COR-L47 (cell line): ENCODE data around the gene RPTOR.

ENCODE experiments used
- DNase-seq: peaks from one replicate; lab custom pipeline; 2025; lab: John Stamatoyannopoulos, UW

Gene RPTOR

DNA sequence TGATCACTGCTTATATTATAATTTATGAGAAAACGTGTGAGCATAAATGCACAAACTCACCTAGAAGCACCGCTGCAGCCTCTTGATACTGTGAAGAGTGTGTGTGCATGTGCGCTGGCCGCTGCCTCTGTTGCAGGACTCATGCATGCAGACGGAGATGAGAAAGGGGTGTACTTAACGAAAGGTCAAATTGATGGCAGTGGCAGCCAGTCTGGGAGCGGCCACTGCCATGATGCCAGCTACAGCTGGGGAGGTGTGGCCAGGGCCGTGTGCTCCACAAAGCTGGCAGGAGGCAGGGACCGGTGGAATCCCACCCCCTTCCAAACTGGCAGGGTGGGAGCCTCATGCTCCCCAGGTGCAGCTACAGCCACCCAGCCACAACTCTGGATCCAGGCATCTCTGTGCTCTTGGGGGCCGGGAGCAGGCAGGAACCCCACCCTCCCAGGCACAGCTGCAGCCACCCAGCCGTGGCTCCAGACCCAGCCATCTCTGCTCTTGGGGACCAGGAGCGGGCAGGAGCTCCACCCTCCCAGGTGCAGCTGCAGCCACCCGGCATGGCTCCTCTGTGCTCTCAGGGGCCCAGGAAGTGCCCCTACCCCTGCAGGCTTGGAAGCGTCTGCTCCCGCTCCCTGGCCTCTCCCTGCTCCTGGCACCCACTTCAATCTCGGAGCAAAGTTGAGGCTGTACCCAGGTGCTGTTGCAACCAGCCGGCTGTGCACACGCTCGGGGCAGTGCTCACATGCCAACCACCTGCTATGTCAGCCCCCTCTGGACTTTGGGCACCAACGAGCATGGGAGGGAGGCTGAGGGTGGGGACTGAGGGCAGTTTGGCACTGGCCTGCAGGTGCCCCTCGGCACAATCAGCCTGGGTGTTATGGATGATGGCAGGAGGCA, 369.5 kb downstream of the RPTOR start:
- no peak for DNase-seq

DNA sequence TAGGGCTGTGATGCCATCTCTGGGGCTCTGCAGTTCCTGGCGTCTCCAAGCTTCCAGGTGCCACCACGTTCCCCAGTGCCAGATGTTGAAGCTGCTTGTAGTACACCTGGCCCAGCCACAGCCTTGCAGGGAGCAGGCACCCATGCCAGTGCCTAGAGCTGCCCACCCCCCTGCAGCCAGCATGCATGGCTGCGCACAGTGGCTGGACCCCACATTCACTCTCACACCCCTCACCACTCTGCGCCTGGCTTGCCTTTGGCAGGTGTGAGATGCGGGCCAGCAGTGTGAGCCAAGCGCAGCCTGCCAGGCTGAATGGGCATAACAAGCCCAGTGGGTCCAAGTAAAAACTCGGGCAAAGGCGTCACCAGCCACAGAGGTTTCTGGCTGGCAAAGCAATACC, 371.6 kb downstream of the RPTOR start:
- DNase-seq = no peak

DNA sequence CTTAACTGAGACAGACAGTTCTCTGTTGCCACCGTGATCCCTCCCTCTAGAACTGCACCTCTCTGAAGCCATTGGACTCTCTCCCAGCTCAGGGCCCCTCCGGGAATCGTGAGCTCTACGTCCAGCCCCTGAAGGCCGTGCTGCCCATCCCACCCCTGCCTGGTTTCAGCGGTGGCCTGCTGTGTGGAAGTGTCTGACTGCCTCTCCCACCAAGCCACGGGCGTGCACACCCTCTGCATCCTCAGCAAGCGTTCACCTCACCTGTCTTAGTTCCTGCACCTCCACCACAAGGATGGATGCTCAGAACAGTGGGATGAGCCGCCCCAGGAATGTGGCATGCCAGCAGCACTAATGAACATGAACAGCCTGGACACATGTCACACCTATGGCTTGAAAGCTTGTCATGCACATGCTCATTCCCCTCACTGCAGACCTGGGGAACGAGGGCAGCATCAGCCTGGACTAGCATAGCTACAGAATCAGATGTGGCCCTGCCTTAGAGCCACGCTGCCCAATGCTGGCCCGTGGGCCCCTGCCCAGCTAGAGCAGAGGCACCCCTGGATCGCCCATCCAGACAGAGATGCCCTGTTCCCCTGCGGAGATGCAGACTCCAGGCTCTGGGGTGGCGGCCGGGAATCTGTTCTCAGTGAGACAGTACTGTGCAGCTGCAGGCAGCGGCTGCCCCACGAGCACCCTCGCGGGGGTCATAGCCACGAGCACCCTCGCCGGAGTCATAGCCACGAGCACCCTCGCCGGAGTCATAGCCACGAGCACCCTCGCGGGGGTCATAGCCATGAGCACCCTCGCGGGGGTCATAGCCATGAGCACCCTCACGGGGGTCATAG, 373.3 kb downstream of the RPTOR start:
- no peak for DNase-seq

DNA sequence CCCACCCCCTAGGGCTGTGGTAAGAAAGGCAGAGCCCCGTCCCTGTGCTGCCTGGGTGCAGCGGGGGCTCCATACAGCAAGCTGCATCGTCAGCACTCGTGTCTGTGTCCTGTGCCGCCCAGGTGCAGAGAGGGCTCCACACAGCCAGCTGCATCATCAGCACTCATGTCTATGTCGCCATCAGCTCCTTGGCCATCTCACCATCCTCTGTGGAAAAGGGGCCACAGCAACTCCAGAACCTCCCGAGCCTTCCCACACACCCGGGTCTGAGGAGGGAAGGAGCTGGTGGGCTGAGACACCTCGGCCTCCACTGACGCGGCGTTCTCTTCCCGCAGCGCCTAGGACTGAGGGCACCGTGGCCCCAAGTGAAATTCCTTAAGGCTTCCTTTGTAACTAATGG, 374.1 kb downstream of the RPTOR start:
- no peak for DNase-seq

DNA sequence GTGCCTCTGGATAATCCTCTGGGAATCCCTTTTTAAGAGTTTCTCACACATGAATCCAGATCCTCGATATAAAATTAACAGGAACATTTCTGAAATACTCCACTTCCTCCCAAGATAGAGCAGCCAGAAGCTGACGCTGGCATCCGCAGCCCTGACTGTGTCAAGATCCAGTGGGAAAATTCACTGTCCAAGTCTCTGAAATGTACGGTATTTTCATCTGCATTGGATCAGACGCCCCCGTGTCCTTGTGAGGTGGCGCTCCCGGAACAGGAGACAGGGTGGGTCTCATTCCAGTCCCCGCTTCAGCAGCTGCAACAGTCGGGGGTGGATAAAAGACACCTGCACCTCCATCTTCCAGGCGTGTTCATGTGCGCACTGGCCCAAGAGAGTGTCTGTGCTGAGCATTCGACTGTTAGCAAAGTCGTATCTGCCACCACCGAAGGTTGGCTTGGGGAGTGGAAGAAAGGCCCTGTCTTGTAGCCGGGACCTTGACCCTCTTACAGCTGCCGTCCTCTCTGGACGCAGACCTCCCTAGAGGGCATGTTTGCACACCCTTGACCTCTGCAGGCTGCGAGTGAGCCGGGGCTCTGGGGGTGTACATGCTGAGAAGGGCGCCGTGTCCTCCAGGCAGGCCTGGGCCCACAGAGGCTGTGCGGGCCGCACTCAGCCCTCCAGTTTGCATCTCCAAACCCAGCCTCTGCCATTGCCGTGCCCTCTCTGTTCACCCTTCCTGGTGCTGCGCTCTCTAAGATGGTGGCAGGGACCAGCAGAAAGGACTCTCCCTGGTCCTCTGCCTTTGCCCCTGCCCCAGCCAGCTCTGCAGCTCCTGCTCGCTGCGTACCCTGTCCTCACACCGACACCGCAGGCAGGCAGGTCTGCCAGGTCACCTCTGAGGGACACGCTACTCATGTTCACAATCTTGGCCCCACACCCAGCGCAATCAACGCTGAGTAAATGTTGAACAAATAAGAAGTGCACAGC, 375.0 kb downstream of the RPTOR start:
- no peak for DNase-seq

DNA sequence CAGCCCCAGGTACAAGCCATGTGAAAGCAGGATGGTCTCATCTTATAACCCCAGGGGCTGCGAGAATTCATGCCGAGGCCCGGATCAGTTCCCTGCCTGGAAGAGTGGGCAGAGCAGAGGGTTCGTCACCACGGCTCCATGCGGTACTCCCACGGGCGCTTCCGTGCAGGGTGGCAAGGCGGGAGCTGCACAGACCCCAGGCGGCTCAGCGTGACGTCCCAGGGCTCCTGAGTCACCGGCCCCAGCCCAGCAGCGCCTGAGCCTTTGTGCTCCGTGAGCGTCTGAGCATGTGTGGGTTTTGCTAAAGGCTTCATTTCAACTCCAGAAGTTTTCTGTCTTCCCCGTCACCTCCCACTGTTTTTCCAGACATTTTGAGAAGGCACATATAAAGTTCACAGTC, 375.8 kb downstream of the RPTOR start:
- DNase-seq = no peak

DNA sequence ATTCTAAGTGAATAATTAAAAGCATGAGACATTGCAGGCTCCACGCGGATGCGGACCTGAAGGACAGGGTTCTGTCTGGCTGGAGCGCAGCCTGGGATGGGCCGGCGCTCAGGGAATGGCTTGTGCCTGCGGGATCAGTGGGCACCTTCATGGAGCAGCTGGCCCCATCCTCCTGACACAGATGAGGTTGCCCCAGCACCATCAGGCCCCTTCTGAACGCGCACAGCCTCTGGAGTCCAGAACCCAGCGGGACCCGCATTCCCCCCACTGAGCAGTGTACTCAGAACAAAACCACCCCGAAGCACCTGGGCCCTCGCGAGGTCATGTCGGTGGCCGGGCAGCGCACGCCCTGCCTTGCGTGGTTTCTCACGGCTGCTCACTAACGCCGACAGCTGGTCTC, 376.5 kb downstream of the RPTOR start:
- no peak for DNase-seq

DNA sequence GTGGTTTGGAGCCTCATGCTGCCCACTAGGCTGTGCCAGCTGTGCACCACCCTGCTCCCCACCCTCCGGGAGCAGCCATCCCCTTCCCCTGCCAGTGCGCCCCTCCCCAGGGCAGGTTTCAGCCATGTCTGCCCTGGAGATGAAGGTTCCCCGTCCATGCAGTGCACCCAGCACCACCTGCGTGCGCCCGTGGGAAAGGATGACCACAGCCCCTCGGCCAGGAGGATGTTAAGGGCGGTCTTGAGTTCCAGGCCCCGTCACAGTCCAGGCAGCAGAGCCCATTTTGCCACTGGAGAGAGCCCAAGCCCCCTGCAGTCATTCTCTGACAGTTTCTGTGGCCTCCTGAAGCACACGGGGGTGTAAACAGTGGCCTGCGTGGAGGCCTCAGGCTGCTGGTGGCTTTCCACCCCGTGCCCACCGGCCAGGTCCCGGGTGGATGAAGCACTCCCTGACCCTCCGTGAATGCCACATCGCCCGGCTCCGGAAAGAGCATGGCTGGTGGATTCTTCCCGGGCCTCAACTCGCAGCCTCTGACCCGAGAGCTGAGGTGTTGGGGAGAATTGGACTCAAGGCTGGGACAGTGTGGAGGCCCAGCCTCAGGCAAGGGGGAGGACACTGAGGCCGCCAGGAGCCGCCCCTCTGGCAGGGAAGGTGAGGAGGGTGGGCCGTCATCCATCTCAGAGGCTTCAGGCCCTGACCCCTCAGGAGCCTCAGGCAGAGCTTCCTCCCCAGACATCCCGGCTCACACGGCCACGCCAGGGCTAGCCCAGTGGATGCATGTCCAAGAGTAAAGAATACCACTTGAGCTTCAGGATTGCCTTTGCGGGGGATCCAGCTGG, 377.3 kb downstream of the RPTOR start:
- no peak for DNase-seq

DNA sequence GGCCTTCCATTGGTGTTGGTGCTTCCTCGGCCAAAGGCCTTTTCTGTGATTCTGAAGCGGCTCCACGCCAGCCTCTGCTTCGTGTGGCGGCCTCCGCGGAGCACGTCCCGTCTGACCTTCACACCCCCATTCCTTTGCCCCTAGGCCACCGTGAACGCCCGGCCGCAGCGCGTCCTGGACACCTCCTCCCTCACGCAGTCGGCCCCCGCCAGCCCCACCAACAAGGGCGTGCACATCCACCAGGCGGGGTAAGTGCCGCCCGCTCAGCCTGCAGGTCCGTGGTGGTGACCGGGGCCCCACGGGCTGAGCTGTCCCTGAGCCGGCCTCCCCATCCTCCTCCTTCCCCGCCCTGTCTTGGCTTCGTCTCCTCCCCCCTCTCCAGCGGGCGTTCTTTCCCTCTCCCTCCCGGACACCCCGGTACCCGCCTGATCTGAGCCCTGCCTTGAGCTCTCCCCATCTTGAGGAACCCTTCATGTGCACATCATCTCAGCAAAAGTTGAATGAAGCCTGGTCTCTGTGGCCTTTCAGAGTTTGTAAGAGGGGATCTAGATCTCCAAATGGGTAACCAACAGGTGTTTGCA, 378.0 kb downstream of the RPTOR start:
- DNase-seq = no peak

DNA sequence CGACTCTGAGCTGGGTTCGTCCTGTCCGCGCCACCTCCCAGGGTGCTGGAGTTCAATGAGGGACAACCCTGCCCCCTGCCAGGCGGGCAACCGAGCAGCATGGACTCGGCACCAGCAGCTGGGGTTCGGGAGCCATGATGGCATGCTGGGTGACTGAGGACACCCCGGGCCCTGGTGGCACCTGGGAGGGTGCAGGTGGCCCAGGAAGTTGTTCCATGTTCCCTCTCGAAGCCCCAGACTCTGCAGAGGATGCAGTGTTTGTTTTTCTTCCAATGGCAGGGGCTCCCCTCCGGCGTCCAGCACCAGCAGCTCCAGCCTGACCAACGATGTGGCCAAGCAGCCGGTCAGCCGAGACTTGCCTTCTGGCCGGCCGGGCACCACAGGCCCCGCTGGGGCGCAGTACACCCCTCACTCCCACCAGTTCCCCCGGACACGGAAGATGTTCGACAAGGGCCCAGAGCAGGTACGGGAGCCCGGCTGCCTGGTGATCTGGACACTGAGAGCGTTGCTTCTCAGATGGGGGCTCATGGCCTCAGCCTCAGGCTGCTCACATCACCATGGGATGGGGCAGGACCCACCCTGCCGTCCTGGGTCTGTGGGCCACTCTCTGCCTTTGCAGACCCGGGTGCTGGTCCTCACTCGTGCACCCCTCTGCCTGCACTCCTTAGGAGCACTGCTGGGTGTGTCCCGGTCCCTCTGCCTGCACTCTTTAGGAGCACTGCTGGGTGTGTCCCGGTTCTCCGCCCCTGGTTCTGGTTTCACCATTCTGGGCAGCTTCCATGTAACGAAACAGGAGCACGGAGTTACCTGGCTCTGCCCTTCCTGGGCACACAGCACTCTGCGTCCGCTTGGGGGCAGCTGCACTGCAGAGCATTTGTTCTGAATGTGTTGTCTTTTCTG, 378.8 kb downstream of the RPTOR start:
- no peak for DNase-seq

DNA sequence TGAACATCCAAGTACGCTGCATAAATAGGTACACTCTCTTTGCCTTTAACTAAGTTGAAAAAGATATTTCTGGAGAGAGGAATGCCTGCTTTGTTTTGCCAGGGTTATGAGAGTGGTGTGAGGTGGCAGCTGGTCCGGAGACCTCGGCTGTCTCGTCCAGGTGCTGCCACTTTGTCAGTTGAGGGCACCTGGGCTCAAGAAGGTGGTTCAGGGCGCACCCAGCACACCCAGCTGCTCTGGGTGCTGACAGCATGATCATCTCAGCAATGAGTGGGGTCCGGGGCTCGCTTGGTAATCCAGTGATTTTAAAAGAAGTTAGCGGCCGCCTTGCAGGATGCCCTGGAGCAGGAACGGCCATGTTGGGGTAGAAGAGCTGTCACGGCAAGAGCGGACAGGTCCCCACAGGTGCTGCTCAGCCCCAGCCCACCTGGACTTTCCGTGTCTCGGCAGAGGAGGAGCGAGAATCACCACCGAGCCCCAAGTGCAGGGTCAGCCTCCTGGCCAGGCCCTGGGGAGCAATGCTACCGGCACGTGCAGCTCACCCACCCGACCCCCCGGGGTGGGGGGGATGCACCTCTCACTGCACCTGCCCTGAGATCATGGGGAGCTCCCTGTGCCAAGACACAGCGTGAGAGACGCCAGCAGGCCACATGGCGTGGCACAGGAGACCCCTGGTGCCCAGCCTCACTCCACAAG, 379.6 kb downstream of the RPTOR start:
- no peak for DNase-seq

DNA sequence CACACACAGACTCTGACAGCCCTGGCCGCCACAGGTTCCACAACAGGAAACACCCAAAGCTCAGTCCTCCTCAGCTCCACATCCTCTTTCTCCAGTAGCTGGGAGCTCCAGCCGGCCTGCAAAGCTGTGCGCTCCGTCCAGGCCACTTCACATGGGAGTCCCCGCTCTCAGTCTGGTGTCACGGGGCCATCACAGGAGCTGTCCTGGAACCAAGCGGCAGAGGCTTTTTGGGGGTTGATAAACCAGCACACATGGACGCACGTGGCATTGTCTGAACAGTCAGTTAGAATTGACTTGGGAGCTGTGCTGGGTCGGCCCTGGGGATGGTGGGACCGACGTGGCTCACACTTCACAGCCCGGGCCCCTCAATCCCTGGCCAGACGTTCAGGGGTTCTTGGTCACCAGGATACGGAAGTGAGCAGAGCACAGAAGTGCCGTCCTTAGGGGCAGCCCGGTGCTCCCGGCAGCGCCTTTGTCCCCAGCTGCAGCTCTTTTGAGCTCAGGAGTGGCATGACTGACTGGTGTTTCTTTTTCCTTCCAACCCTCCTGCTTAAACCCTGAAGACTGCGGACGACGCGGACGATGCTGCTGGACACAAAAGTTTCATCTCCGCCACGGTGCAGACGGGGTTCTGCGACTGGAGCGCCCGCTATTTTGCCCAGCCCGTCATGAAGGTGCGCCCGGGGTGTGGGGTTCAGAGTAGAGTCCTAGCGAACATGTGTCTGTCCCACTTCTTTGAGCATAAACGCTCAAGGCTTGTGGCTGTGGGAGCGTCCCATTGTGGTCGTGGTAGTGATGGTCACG, 380.4 kb downstream of the RPTOR start:
- no peak for DNase-seq

DNA sequence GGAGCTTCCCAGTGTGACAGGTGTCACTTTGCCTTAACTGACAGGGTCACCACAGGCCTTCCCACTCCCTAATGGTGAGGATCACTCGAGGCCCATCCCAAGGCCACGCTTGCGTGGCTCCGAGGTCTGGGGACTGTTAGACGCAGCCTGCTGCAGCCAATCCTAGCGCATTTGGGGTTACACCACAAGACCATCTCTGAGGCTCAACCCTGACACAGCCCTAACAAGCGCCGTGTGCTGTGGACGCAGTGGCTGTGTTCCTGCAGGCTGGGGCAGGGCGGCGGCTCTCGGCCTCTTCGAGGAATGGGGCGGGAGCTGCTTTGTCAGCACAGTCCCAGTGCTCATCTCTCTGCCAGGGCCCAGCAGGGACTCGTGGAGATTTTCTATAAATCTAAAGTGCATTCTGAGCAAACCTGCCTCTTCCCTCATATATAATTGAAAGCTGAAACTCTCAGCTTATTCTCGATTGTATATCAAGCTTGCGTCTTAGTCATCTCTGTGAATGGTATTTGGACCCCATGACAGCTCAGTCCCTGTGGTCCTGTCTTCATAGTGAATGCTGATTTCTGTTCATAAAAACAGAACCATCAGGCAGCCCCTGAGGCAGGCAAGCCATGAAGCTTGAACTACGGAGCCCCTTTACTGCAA, 381.2 kb downstream of the RPTOR start:
- DNase-seq = no peak

DNA sequence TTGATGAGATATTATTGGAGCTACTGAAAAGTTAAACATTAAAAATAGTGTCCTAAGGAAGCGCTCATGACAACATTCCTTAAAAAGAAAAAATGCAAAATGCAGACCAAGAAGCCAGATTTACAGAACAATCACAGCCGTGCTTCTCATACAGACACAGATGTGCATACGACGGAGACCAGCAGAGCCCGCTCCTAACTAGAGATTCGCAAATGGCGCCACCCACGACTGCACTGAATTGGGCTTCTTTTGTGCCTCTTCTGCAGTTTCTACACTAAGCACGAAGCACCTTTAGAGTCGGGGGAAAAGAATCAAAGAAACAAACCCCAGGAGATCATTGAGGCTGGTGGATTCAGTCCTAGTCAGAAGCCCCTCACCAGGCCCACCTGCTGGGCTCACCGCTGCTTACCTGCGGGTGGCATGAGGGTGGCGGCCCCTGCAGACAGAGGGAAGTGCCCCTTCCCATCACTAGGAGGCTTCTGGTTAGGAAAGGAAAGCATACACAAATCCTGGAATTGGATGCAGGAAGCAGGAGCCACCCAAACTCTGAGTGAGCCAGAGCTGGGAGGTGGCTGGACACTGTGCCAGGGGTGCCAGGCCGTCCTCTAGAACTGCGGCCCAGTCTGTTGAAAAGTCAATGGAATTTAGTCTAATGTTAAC, 382.1 kb downstream of the RPTOR start:
- DNase-seq = no peak

DNA sequence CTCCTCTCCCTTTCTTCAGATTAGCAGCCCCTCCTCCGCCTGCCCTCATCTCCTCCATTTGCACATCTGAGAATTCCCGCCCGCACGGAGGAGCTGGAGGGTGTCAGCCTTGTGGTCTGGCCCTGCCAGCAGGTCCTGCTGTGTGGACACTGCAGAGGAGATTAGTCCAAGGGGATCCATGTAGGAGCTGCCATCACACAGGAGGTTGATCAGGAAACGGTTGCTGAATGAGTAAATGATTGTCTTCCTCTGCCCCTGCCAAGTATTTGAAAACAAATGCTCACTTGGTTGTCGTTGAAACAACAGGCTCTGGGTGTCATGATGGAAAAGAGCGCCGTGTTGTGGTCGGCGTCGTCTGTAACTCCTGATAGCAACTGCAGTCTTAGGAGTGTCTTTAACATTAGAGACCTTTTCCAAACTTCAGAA, 383.2 kb downstream of the RPTOR start:
- no peak for DNase-seq

DNA sequence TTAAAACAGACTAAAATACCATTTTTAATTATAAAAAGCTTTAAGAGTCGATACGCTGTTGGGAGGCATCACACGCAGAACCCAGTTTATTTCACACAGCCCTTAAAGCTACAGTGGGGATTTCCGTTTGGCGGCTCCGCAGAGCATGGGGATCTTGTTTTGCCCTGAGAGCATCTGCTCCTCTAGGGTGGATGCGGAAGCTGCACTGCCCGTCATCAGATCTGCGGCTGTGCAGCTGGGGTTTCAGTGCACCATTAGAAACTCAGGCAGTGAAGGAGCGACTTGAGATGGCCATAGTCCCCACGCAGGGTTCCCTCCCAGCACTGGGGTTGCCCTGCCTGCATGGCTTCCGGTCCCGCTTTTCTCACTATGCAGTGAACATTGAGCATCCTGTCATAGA, 384.8 kb downstream of the RPTOR start:
- DNase-seq = no peak
